Ovary (tissue), 3 donors: Measurements from ENCODE around the gene PREB.

ENCODE experiments used
- POLR2A ChIP-seq: fragments of 450-650 bp; IDR thresholded peaks from one replicate; pipeline ENCODE4 v1.6.1; 2017; ENCODE audit warnings: antibody characterized with exemption, mild to moderate bottlenecking, moderate library complexity
- TF ChIP-seq, protein P1 (sequence below), 3 donors: fragments of 450-650 bp in 2 of 3; fragments of 200-600 bp in 1 of 3; IDR thresholded peaks; one replicate each; pipeline versions ENCODE4 v1.5.1 to v1.8.0; 2016 to 2022; ENCODE audit warnings: antibody characterized with exemption in 3 of 3, mild to moderate bottlenecking in 1 of 3
- donor health status: DM: no; HTN: no; CAD: no.

DNA sequence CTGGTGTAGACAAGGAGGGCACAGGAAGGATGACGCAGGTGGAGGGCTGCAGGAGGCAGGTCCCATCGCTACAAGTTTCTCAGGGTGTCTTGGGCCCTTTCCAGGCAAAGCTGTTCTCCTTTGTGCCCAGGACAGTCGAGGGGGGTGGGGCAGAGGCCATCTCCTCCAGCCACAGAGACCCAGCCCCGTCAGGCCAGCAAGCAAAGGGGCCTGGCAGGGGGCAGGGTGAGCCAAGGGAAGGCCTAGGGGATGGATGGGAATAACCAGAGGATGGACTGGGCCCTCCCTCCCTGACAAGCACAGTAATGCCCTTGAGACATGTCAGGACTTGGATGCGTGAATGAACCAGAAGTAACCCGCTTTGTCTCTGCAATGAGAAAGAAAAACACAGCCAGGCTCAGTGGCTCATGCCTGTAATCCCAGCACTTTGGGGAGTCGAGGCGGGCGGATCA lies 20.7 kb upstream of the PREB start:
- no peak for TF ChIP-seq POLR2A
- TF ChIP-seq, protein P1, sequence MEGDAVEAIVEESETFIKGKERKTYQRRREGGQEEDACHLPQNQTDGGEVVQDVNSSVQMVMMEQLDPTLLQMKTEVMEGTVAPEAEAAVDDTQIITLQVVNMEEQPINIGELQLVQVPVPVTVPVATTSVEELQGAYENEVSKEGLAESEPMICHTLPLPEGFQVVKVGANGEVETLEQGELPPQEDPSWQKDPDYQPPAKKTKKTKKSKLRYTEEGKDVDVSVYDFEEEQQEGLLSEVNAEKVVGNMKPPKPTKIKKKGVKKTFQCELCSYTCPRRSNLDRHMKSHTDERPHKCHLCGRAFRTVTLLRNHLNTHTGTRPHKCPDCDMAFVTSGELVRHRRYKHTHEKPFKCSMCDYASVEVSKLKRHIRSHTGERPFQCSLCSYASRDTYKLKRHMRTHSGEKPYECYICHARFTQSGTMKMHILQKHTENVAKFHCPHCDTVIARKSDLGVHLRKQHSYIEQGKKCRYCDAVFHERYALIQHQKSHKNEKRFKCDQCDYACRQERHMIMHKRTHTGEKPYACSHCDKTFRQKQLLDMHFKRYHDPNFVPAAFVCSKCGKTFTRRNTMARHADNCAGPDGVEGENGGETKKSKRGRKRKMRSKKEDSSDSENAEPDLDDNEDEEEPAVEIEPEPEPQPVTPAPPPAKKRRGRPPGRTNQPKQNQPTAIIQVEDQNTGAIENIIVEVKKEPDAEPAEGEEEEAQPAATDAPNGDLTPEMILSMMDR (IDR thresholded peaks at IDR 0.05), result no peak
